Testis (tissue), 3 donors: Measurements from ENCODE around the gene ZSCAN23. TPM values are rescaled to one million over a fixed set of nuclear protein-coding genes. Genes with fewer than 3 reads are reported as not detected.

Experiments
- DNase-seq: peaks from one replicate; pipeline ENCODE4 v3.0.0-alpha.2; 2019
- H3K27ac ChIP-seq, 2 donors: fragments of 200-600 bp; sonication (generic); one replicate each; pipeline ENCODE4 v1.5.1; 2019
- H3K27me3 ChIP-seq: fragments of 200-600 bp; sonication (generic); one replicate; pipeline ENCODE4 v1.5.1; 2019
- H3K36me3 ChIP-seq: fragments of 200-600 bp; sonication (generic); one replicate; pipeline ENCODE4 v1.5.1; 2017; ENCODE audit warnings: low read depth; ENCODE audit errors: missing control alignments
- H3K4me1 ChIP-seq: fragments of 200-600 bp; sonication (generic); one replicate; pipeline ENCODE4 v1.5.1; 2019
- H3K4me3 ChIP-seq, 2 donors: fragments of 200-600 bp; sonication (generic); one replicate each; pipeline ENCODE4 v1.5.1; 2017 to 2019
- H3K9me3 ChIP-seq: fragments of 200-600 bp; sonication (generic); one replicate; pipeline ENCODE4 v1.5.1; 2017
- CTCF ChIP-seq, 3 experiments: fragments of 450-650 bp in 2 of 3; fragments of 200-600 bp in 1 of 3; sonication (generic) in 1 of 3; IDR thresholded peaks; one replicate each; pipeline ENCODE4 v1.5.1; 2016 to 2019; ENCODE audit warnings: antibody characterized with exemption in 3 of 3, mild to moderate bottlenecking in 2 of 3, moderate library complexity in 1 of 3
- POLR2A ChIP-seq: fragments of 450-650 bp; IDR thresholded peaks from one replicate; pipeline ENCODE4 v1.6.1; 2017; ENCODE audit warnings: antibody characterized with exemption, mild to moderate bottlenecking, moderate library complexity
- WGBS, 2 donors: methylation state at CpG; one replicate each; pipeline ENCODE4 v1.1.5; 2018; 5-methylcytosine and 5-hydroxymethylcytosine counted together
- intact Hi-C: fragments of 100-400 bp; cut with DNase I; formaldehyde crosslinking; loops from one replicate; pipeline ENCODE4 v1.15.1; 2023; ENCODE audit warnings: low total_unique reads
- polyA plus RNA-seq: library from polyadenylated mRNA; stranded (reverse); fragments of 350-450 nt; fragmentation: Illumina TruSeq; extraction: RNeasy Lipid Tissue Mini Kit (QIAGEN cat#74804); gene quantifications from one replicate; pipeline ENCODE4 v1.2.3, GENCODE V29; 2014; ENCODE audit warnings: low read depth, low replicate concordance; ENCODE audit not compliant: insufficient read depth
- total RNA-seq, 2 donors: library from RNA; depleted of rRNA; stranded (reverse); fragments of >200 nt; gene quantifications; one replicate each; pipeline ENCODE4 v1.2.3, GENCODE V29; 2016

The ZSCAN23 gene
- total and polyA plus RNA-seq, 3 donors from 2014 or later, result 2.4 to 9.1 (median 8.3) TPM

DNA sequence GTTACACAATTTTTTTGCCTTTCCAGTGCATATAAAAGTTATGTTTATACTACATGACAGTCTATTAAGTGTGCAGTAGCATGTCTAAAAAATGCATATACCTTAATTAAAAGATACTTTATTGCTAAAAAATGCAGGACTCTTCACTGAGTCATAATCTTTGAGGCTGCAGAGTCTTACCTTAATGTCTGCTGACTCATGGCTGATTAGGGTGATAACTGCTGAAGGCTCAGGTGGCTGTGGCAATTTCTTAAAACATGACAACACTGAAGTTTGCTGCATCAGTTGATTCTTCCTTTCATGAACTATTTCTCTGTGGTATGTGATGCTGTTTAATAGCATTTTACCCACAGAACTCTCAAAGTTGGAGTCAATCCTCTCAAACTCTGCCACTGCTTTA lies 19.1 kb downstream of the ZSCAN23 start:
- H3K27me3 ChIP-seq, result no peaks in the 10 kb centered on the region
- DNase-seq, result no peak
- no peak overlapping the region for H3K27ac ChIP-seq
- no peaks in the 10 kb centered on the region for H3K4me1 ChIP-seq
- no peaks in the 10 kb centered on the region for H3K36me3 ChIP-seq
- intact Hi-C loops, result no loop called here
- H3K9me3 ChIP-seq, result no peaks in the 10 kb centered on the region
- TF ChIP-seq CTCF (IDR thresholded peaks at IDR 0.05), result no peak
- TF ChIP-seq POLR2A, result no peak
- H3K4me3 ChIP-seq, result no peak overlapping the region

- H3K4me1 ChIP-seq, result no peaks in the 10 kb centered on the region
- no peak overlapping the region for H3K4me3 ChIP-seq
- no peak overlapping the region for H3K27ac ChIP-seq
- H3K9me3 ChIP-seq, result no peaks in the 10 kb centered on the region
- H3K36me3 ChIP-seq, result no peaks in the 10 kb centered on the region
- DNase-seq, result no peak
- H3K27me3 ChIP-seq, result no peaks in the 10 kb centered on the region
- TF ChIP-seq CTCF (IDR thresholded peaks at IDR 0.05) (no peak), POLR2A (no peak)
- WGBS, 2 donors, result 97 to 100% methylated on average over 1 of the region's 1 CpG
- intact Hi-C loops, result no loop called here
Observed at GRCh38 chr6:28423546-28423945, 19.7 kb downstream of the ZSCAN23 start.

DNA sequence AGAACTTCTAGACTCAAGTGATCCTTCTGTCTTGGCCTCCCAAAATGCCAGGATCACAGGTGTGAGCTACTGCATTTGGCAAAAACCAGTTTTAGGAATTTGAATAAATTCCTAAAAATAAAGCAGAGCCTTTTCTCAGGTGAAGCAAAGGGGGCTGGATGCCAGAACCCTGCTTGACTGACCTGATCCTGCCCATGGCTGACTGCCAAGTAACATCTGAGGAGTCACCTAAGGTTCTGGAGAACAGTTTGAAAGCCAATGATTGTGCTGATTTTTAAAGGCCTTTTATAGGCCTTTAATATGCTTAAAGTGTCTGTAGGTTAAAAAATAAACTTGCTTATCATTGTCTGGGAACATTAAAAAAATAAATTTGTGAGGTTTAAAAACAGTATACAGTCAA lies 29.6 kb downstream of the ZSCAN23 start:
- H3K27me3 ChIP-seq, result no peaks in the 10 kb centered on the region
- no peak overlapping the region for H3K4me3 ChIP-seq
- intact Hi-C loops, result no loop called here
- no peaks in the 10 kb centered on the region for H3K36me3 ChIP-seq
- no peak for TF ChIP-seq POLR2A
- no peak for TF ChIP-seq CTCF (IDR thresholded peaks at IDR 0.05)
- no peaks in the 10 kb centered on the region for H3K4me1 ChIP-seq
- DNase-seq, result no peak
- no peak overlapping the region for H3K27ac ChIP-seq
- no peaks in the 10 kb centered on the region for H3K9me3 ChIP-seq

GRCh38 chr6:28410767-28411166 lies 32.5 kb downstream of the ZSCAN23 start:
- no peak overlapping the region for H3K4me3 ChIP-seq
- H3K9me3 ChIP-seq, result no peaks in the 10 kb centered on the region
- no peaks in the 10 kb centered on the region for H3K27me3 ChIP-seq
- H3K36me3 ChIP-seq, result no peaks in the 10 kb centered on the region
- no peak for DNase-seq
- TF ChIP-seq CTCF (IDR thresholded peaks at IDR 0.05) (no peak), POLR2A (no peak)
- intact Hi-C loops, result no loop called here
- H3K4me1 ChIP-seq, result no peaks in the 10 kb centered on the region
- no peak overlapping the region for H3K27ac ChIP-seq
- 93 to 98% methylated on average over 2 of the region's 2 CpGs for WGBS, 2 donors

DNA sequence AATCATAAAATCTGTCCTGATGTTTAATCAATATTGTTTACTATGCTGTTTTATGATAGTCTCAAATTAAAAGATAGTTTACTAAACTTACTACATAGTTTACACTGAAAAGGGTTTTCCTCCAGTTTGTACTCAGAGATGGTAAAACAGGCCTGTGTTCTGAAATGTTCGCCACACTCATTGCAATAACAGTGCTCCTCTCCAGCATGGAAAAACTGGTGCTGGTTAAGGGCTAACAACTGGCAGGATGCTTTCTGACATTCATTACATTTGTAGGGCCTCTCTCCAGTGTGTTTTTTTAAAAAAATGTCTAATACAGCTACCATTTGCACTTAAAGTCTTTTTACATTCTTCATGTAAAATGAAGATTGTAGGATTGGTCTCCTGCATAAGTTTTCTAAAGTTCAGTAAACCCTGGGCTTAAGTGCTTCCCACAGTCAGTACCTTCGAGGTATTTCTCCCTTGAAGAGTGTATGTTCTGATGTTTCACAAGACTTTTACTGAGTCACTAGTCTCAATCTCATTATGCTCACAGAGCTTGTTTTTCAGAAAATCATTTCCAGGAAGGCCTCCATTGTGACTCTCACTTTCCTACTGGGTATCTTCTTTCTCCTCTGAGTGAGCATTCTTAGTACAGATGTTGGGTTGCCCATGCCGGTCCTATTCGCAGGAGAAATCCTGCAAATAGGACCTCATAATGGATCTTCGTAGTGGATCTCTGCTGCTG lies 35.1 kb downstream of the ZSCAN23 start:
- H3K36me3 ChIP-seq, result no peaks in the 10 kb centered on the region
- no peak for TF ChIP-seq POLR2A
- TF ChIP-seq CTCF (IDR thresholded peaks at IDR 0.05), result no peak
- DNase-seq, result no peak
- no peak overlapping the region for H3K27ac ChIP-seq
- no peaks in the 10 kb centered on the region for H3K27me3 ChIP-seq
- intact Hi-C loops, result no loop called here
- WGBS, 2 donors, result 82 to 88% methylated on average over 5 of the region's 5 CpGs
- no peaks in the 10 kb centered on the region for H3K9me3 ChIP-seq
- H3K4me3 ChIP-seq, result no peak overlapping the region
- no peaks in the 10 kb centered on the region for H3K4me1 ChIP-seq
